H9 (cell line): ENCODE results near the gene SCN10A. TPM values are rescaled to one million over a fixed set of nuclear protein-coding genes. Genes with fewer than 3 reads are reported as not detected.

ENCODE experiments used
- DNase-seq: peaks from one replicate; pipeline ENCODE4 v3.0.0-alpha.2; 2017
- H2AFZ ChIP-seq: one replicate; pipeline ENCODE4 v1.6.1; 2013; ENCODE audit warnings: mild to moderate bottlenecking, low read length, control low read depth, moderate library complexity
- H2AK5ac ChIP-seq: 2 replicates; pipeline ENCODE4 v1.6.1; 2013; ENCODE audit warnings: low read length, control low read depth, mixed read lengths; ENCODE audit not compliant: insufficient read length
- H2BK120ac ChIP-seq: one replicate; pipeline ENCODE4 v1.6.1; 2013; ENCODE audit warnings: low read depth, mild to moderate bottlenecking, low read length, control low read depth, inconsistent platforms; ENCODE audit not compliant: poor library complexity, severe bottlenecking
- H2BK12ac ChIP-seq: 2 replicates; pipeline ENCODE4 v1.6.1; 2013; ENCODE audit warnings: low read length, control low read depth, mixed read lengths, low read depth; ENCODE audit not compliant: insufficient read length
- H2BK15ac ChIP-seq: 2 replicates; pipeline ENCODE4 v1.6.1; 2013; ENCODE audit warnings: low read depth, low read length, control low read depth
- H2BK20ac ChIP-seq: one replicate; pipeline ENCODE4 v1.6.1; 2013; ENCODE audit warnings: low read depth, mild to moderate bottlenecking, low read length, control low read depth, inconsistent platforms; ENCODE audit not compliant: poor library complexity, severe bottlenecking
- H2BK5ac ChIP-seq: 2 replicates; pipeline ENCODE4 v1.6.1; 2013; ENCODE audit warnings: low read length, control low read depth, mixed read lengths; ENCODE audit not compliant: insufficient read length
- H3K14ac ChIP-seq: 2 replicates; pipeline ENCODE4 v1.6.1; 2013; ENCODE audit warnings: low read length, control low read depth; ENCODE audit not compliant: insufficient read depth
- H3K18ac ChIP-seq: 2 replicates; pipeline ENCODE4 v1.6.1; 2013; ENCODE audit warnings: low read depth, mild to moderate bottlenecking, mixed read lengths, low read length, control low read depth; ENCODE audit not compliant: insufficient read length
- H3K23ac ChIP-seq: 2 replicates; pipeline ENCODE4 v1.6.1; 2013; ENCODE audit warnings: low read length, control low read depth, mixed read lengths, low read depth; ENCODE audit not compliant: insufficient read length
- H3K23me2 ChIP-seq: 2 replicates; pipeline ENCODE4 v1.6.1; 2013; ENCODE audit warnings: low read depth, mild to moderate bottlenecking, mixed read lengths, low read length, control low read depth; ENCODE audit not compliant: insufficient read length, poor library complexity, severe bottlenecking
- H3K27ac ChIP-seq: 2 replicates; pipeline ENCODE4 v1.5.1; 2013; ENCODE audit warnings: low read length, control low read depth, mixed read lengths, low read depth; ENCODE audit not compliant: insufficient read length
- H3K27me3 ChIP-seq: 2 replicates; pipeline ENCODE4 v1.6.1; 2013; ENCODE audit warnings: low read length, control low read depth, inconsistent platforms; ENCODE audit not compliant: insufficient read depth
- H3K4ac ChIP-seq: 2 replicates; pipeline ENCODE4 v1.6.1; 2013; ENCODE audit warnings: low read depth, mild to moderate bottlenecking, control low read depth, inconsistent platforms, low read length, moderate library complexity
- H3K4me1 ChIP-seq: 2 replicates; pipeline ENCODE4 v1.6.1; 2013; ENCODE audit warnings: low read length, control low read depth, inconsistent platforms; ENCODE audit not compliant: insufficient read depth
- H3K4me2 ChIP-seq: 2 replicates; pipeline ENCODE4 v1.6.1; 2013; ENCODE audit warnings: low read length, control low read depth, mixed read lengths; ENCODE audit not compliant: insufficient read length, insufficient read depth
- H3K56ac ChIP-seq: 2 replicates; pipeline ENCODE4 v1.6.1; 2013; ENCODE audit warnings: low read depth, mild to moderate bottlenecking, mixed read lengths, low read length, control low read depth; ENCODE audit not compliant: insufficient read length
- H3K79me1 ChIP-seq: 2 replicates; pipeline ENCODE4 v1.6.1; 2013; ENCODE audit warnings: low read depth, mild to moderate bottlenecking, moderate library complexity, low read length, control low read depth, inconsistent platforms; ENCODE audit not compliant: insufficient read depth, poor library complexity, severe bottlenecking
- H3K79me2 ChIP-seq: 2 replicates; pipeline ENCODE4 v1.6.1; 2013; ENCODE audit warnings: low read length, control low read depth, inconsistent platforms; ENCODE audit not compliant: insufficient read depth
- H3K9ac ChIP-seq: 2 replicates; pipeline ENCODE4 v1.6.1; 2013; ENCODE audit warnings: low read length, control low read depth, mixed read lengths; ENCODE audit not compliant: insufficient read length; ENCODE audit errors: extremely low read depth
- H3K9me3 ChIP-seq: one replicate; pipeline ENCODE4 v1.6.1; 2013; ENCODE audit warnings: low read depth, low read length, inconsistent platforms; ENCODE audit not compliant: control insufficient read depth
- H3T11ph ChIP-seq: one replicate; pipeline ENCODE4 v1.6.1; 2013; ENCODE audit warnings: mild to moderate bottlenecking, low read length, control low read depth, inconsistent platforms
- H4K20me1 ChIP-seq: one replicate; pipeline ENCODE4 v1.6.1; 2013; ENCODE audit not compliant: control insufficient read depth, insufficient read length, insufficient read depth
- H4K5ac ChIP-seq: 2 replicates; pipeline ENCODE4 v1.6.1; 2013; ENCODE audit warnings: low read depth, mild to moderate bottlenecking, mixed read lengths, low read length, control low read depth; ENCODE audit not compliant: insufficient read length
- H4K8ac ChIP-seq: replicated peaks from 2 replicates; pipeline ENCODE4 v1.6.1; 2013; ENCODE audit warnings: low read length, control low read depth, mixed read lengths, low read depth; ENCODE audit not compliant: insufficient read length
- H4K91ac ChIP-seq: 2 replicates; pipeline ENCODE4 v1.6.1; 2013; ENCODE audit warnings: low read depth, mild to moderate bottlenecking, moderate library complexity, mixed read lengths, low read length, control low read depth; ENCODE audit not compliant: insufficient read length
- H3K27ac Mint-ChIP-seq, 3 experiments: 2 replicates in 2 of 3; 3 replicates in 1 of 3; pipeline ENCODE4 v1.8.0; 2020 to 2021; ENCODE audit warnings: mixed read lengths in 3 of 3, mild to moderate bottlenecking in 1 of 3, moderate library complexity in 1 of 3
- H3K27me3 Mint-ChIP-seq: 2 replicates; pipeline ENCODE4 v1.8.0; 2021; ENCODE audit warnings: low read depth, mild to moderate bottlenecking, moderate library complexity, mixed read lengths
- H3K36me3 Mint-ChIP-seq, 3 experiments: 2 replicates in 2 of 3; 3 replicates in 1 of 3; pipeline ENCODE4 v1.8.0; 2020 to 2021; ENCODE audit warnings: low read depth in 3 of 3, mixed read lengths in 3 of 3; ENCODE audit not compliant: insufficient read depth in 1 of 3
- H3K4me1 Mint-ChIP-seq, 2 experiments: 2 replicates each; pipeline ENCODE4 v1.8.0; 2020; ENCODE audit warnings: mixed read lengths in 2 of 2
- H3K4me3 Mint-ChIP-seq, 2 experiments: 2 replicates in 1 of 2; 3 replicates in 1 of 2; pipeline ENCODE4 v1.8.0; 2020 to 2021; ENCODE audit warnings: mild to moderate bottlenecking in 2 of 2, mixed read lengths in 2 of 2, moderate library complexity in 1 of 2
- H3K9me3 Mint-ChIP-seq, 2 experiments: 2 replicates in 1 of 2; 3 replicates in 1 of 2; pipeline ENCODE4 v1.8.0; 2020; ENCODE audit warnings: mild to moderate bottlenecking in 2 of 2, mixed read lengths in 2 of 2, moderate library complexity in 1 of 2
- WGBS: extraction: QIAGEN DNeasy Blood & Tissue Kit; methylation state at CpG from one replicate; pipeline ENCODE4 v1.1.7; 2013; ENCODE audit warnings: missing lambda C conversion rate, low lambda C conversion rate, mixed read lengths; ENCODE audit not compliant: insufficient read length; ENCODE audit errors: extremely low coverage; 5-methylcytosine and 5-hydroxymethylcytosine counted together
- total RNA-seq: library from RNA; stranded (reverse); gene quantifications from 2 replicates; pipeline ENCODE4 v1.2.1, GENCODE V29; 2021
- TF ChIP-seq, protein P1 (sequence below): fragments of 200-600 bp; sonication (generic); conservative IDR thresholded peaks from 3 replicates; pipeline ENCODE4 v1.8.0; 2021; ENCODE audit warnings: antibody characterized with exemption, mild to moderate bottlenecking

SCN10A gene
- total RNA-seq, 1 experiment from 2014 or later, result not detected

- Histone ChIP-seq H3K4me2 (no peak overlapping the region), H3K14ac (no peak overlapping the region), H4K91ac (no peak overlapping the region), H3K4me1 (no peaks in the 10 kb centered on the region), H3K23ac (no peak overlapping the region), H3K27me3 (no peaks in the 10 kb centered on the region), H2AK5ac (no peak overlapping the region), H2BK12ac (no peak overlapping the region), H2AFZ (no peak overlapping the region), H3K79me2 (no peaks in the 10 kb centered on the region), H2BK15ac (no peak overlapping the region), H2BK120ac (no peak overlapping the region), H3K56ac (no peak overlapping the region), H4K8ac (no peak overlapping the region), H3K27ac (no peak overlapping the region), H3K4ac (no peak overlapping the region), H3K23me2 (no peaks in the 10 kb centered on the region), H3K9me3 (no peaks in the 10 kb centered on the region), H3T11ph (no peak overlapping the region), H4K20me1 (no peaks in the 10 kb centered on the region), H2BK5ac (no peak overlapping the region), H3K79me1 (no peaks in the 10 kb centered on the region), H2BK20ac (no peak overlapping the region), H4K5ac (no peak overlapping the region), H3K18ac (no peak overlapping the region), H3K9ac (no peak overlapping the region)
- no peaks in the 10 kb centered on the region for H3K27me3 Mint-ChIP-seq
- no peaks in the 10 kb centered on the region for H3K9me3 Mint-ChIP-seq
- DNase-seq, result no peak
- H3K4me3 Mint-ChIP-seq, result no peak overlapping the region
- WGBS, result no CpG with 5 or more reads among the region's 4 CpGs
- H3K36me3 Mint-ChIP-seq, result no peaks in the 10 kb centered on the region
- no peaks in the 10 kb centered on the region for H3K4me1 Mint-ChIP-seq
- TF ChIP-seq, protein P1, sequence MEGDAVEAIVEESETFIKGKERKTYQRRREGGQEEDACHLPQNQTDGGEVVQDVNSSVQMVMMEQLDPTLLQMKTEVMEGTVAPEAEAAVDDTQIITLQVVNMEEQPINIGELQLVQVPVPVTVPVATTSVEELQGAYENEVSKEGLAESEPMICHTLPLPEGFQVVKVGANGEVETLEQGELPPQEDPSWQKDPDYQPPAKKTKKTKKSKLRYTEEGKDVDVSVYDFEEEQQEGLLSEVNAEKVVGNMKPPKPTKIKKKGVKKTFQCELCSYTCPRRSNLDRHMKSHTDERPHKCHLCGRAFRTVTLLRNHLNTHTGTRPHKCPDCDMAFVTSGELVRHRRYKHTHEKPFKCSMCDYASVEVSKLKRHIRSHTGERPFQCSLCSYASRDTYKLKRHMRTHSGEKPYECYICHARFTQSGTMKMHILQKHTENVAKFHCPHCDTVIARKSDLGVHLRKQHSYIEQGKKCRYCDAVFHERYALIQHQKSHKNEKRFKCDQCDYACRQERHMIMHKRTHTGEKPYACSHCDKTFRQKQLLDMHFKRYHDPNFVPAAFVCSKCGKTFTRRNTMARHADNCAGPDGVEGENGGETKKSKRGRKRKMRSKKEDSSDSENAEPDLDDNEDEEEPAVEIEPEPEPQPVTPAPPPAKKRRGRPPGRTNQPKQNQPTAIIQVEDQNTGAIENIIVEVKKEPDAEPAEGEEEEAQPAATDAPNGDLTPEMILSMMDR, result no peak
- no peak overlapping the region for H3K27ac Mint-ChIP-seq
Measured at GRCh38 chr3:38689346-38689745, 126.7 kb downstream of the SCN10A start.
